ENCODE results near the gene CD48.

GRCh38 chr1:160752924-160753323 lies 41.3 kb upstream of the CD48 start:
- TF ChIP-seq POLR2A (IDR thresholded peaks at IDR 0.05; ENCODE audit: low read depth, low read length) (no peak), CHD1 (IDR thresholded peaks at IDR 0.05; ENCODE audit: low read depth, low read length) (no peak), CTCF (conservative IDR thresholded peaks at IDR 0.05; ENCODE audit: low read depth, low read length) (no peak), MXI1 (IDR thresholded peaks at IDR 0.05; ENCODE audit: borderline replicate concordance, low read depth, low read length) (no peak), CEBPB (IDR thresholded peaks at IDR 0.05; ENCODE audit: low read depth, low read length) (no peak), RAD21 (IDR thresholded peaks at IDR 0.05; ENCODE audit: low read length) (no peak), RFX5 (IDR thresholded peaks at IDR 0.05; ENCODE audit: low read depth, low read length) (no peak), MAZ (IDR thresholded peaks at IDR 0.05; ENCODE audit: borderline replicate concordance, low read depth, low read length) (no peak), USF2 (IDR thresholded peaks at IDR 0.05; ENCODE audit: low read depth, low read length) (no peak), SMC3 (IDR thresholded peaks at IDR 0.05; ENCODE audit: low read depth, low read length) (no peak), FOS (IDR thresholded peaks at IDR 0.05; ENCODE audit: low read depth, low read length) (no peak)
